ENCODE data around the gene MIEF2. TPM values are rescaled to one million over a fixed set of nuclear protein-coding genes. Genes with fewer than 3 reads are reported as not detected.

MIEF2 gene
- total RNA-seq, 1 experiment from 2014 or later, result 29.6 TPM

DNA sequence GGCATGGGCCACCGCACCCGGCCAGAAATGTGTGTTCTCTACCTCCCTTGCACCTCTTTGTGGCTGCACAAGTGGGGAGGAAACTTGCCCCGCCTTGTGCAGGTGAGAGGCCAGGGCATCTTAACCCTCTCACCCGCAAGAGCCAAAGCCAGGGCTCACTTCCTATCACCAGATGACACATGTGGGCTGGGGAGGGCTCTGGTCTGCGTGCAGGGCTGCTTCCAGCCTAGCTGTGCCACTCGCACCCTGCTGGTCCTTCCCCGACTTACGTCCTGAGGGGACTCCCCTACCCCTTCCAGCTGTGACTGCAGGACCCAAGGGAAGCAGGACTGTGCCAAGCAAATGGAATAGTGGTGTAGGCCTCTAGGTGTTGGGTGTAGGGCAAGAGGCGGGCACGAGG, 6.9 kb downstream of the MIEF2 start:
- TF ChIP-seq CTCF (conservative IDR thresholded peaks at IDR 0.05) (no peak), EZH2 (IDR thresholded peaks at IDR 0.05; ENCODE audit: low read depth) (no peak)
- no peak overlapping the region for H2AFZ ChIP-seq
- peak overlapping the region; percentile 60; the same call in 1 of the 2 replicates for H3K27ac ChIP-seq
- H3K36me3 ChIP-seq (ENCODE audit: low read depth), result no peaks in the 10 kb centered on the region
- no peaks in the 10 kb centered on the region for H3K27me3 ChIP-seq (ENCODE audit: insufficient read depth, low read depth)
- ChIA-PET CTCF (interaction anchor here (0.7 kb wide), 1 partner anchor 25 kb away, joined by 5 read pairs; no protein-coding TSS in a partner anchor), POLR2A (ENCODE audit: unreplicated experiment) (no interaction called here)
- intact Hi-C loops (cut with micrococcal nuclease; ENCODE audit: unreplicated experiment), result no loop called here
- H3K4me1 ChIP-seq (replicated peaks; ENCODE audit: insufficient read depth), result peaks cover 18% of the 10 kb centered on the region
- H4K20me1 ChIP-seq (ENCODE audit: insufficient read depth), result peaks cover 5% of the 10 kb centered on the region; the same call in 1 of the 2 replicates
- no peaks in the 10 kb centered on the region for H3K9me2 ChIP-seq (ENCODE audit: insufficient read depth)
- H3K9me3 ChIP-seq (ENCODE audit: insufficient read depth, low read depth), result no peaks in the 10 kb centered on the region
- no peak for DNase-seq
- H3K4me3 ChIP-seq, result no peak overlapping the region
- BruUV-seq (replicated peaks), result no TSS peak
- peaks cover 14% of the 10 kb centered on the region for H3K79me2 ChIP-seq (ENCODE audit: low read depth)
- H3F3A ChIP-seq (ENCODE audit: insufficient read depth, low read depth), result peaks cover 39% of the 10 kb centered on the region
- no peak overlapping the region for H3K4me2 ChIP-seq

DNA sequence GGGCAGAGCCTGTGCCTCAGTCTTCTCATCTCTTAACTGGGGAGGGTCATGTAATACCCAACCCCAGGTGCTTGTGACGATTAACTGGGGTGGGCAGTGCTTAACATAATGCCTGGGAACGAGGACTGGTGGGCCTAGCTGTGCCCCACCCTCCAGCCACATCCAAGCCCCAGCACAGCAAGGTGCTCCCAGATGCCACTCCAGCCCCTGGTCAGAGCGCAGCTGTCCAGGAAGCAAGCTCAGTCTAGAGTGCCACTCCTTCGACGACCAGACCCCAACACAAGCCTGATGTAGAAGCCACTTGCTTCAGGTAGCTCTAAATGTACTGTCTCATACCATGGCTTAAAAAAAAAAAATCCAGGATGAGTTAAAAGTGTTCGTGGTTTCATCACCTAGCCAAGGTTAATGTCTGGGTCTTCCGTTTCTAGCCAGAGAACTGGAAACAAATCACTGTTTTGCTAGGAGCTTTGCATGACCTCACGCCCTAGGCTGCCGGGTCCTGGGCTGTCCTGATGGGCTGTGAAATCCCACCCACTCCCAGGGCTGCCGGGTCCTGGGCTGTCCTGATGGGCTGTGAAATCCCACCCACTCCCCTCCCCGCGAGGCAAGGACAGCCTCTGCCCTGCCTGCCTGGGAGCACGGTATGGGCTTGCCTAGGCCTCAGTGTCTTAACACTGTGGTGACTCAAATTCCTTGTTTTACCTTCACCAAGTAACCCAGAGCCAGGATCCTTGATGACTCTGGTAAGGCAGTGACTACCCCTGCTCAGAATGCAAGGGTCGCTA, 7.7 kb downstream of the MIEF2 start:
- no TSS peak for BruUV-seq (replicated peaks)
- CTCF ChIA-PET, result interaction anchor here (0.7 kb wide), 1 partner anchor 26 kb away, joined by 5 read pairs; no protein-coding TSS in a partner anchor
- Histone ChIP-seq H3K4me3 (no peak overlapping the region), H3K4me1 (replicated peaks; ENCODE audit: insufficient read depth) (peaks cover 15% of the 10 kb centered on the region; the same call in 1 of the 2 replicates), H3K9me3 (ENCODE audit: insufficient read depth, low read depth) (no peaks in the 10 kb centered on the region), H3K4me2 (no peak overlapping the region), H3K79me2 (ENCODE audit: low read depth) (peaks cover 6% of the 10 kb centered on the region; the same call in 1 of the 2 replicates), H3K9me2 (ENCODE audit: insufficient read depth) (no peaks in the 10 kb centered on the region), H3K27ac (peak overlapping the region; percentile 60), H4K20me1 (ENCODE audit: insufficient read depth) (0 out of 2 replicates have a peak, but pooled peaks cover 3% of the 10 kb centered on the region), H3K27me3 (ENCODE audit: insufficient read depth, low read depth) (no peaks in the 10 kb centered on the region), H2AFZ (no peak overlapping the region), H3K36me3 (ENCODE audit: low read depth) (no peaks in the 10 kb centered on the region), H3F3A (ENCODE audit: insufficient read depth, low read depth) (peaks cover 41% of the 10 kb centered on the region)
- no peak for TF ChIP-seq CTCF (conservative IDR thresholded peaks at IDR 0.05)
- TF ChIP-seq EZH2 (IDR thresholded peaks at IDR 0.05; ENCODE audit: low read depth), result no peak
- intact Hi-C loops (cut with micrococcal nuclease; ENCODE audit: unreplicated experiment), result no loop called here
- peak in 1 of 2 experiments; percentile 54 for DNase-seq
- POLR2A ChIA-PET (ENCODE audit: unreplicated experiment), result interaction anchor here (0.6 to 0.7 kb wide), 4 partner anchors 13 to 694 kb away, joined by 4 to 15 read pairs (median 7); no protein-coding TSS in a partner anchor

DNA sequence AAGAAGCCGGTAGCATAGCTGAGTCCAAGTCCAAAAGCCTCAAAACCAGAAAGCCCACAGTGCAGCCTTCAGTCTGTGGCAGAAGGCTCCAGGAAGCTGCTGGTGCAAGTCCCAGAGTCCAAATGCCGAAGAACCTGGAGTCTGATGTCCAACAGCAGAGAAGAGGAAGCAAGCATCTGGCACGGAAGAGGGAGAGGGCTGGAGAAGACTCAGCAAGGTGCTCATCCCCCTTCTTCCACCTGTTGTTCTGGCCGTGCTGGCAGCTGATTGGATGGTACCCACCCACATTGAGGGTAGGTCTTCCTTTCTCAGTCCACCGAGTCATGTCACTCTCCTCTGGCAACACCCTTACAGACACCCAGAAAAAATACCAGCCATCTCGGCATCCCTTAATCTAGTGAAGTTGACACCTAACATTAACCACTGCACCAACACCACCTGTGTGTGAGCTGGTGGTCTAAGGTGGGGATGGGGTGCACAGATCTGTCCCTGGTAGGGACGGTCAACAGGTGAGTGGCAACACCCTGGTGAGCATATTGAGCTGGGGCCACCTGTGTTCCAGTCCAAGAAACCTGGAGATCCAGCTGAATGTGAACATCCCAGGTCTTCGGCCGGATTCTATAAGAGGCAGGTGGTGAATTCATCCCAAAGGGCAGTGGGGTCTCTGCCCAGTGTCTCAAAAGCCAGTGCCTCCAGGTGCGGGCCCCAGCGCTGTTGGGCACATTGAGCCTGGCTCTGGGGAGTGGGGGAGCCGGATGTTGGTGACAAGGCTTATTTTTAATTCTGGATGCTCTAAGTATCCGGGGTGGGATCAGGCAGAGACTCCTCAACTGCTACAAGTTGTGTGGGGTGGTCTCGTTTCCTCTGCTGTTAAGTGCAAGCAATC, 9.8 kb downstream of the MIEF2 start:
- Histone ChIP-seq H3K9me2 (ENCODE audit: insufficient read depth) (no peaks in the 10 kb centered on the region), H3K27ac (no peak overlapping the region), H3F3A (ENCODE audit: insufficient read depth, low read depth) (peaks cover 41% of the 10 kb centered on the region), H4K20me1 (ENCODE audit: insufficient read depth) (no peaks in the 10 kb centered on the region), H3K27me3 (ENCODE audit: insufficient read depth, low read depth) (no peaks in the 10 kb centered on the region), H3K4me2 (no peak overlapping the region), H3K9me3 (ENCODE audit: insufficient read depth, low read depth) (no peaks in the 10 kb centered on the region), H3K4me1 (replicated peaks; ENCODE audit: insufficient read depth) (peaks cover 15% of the 10 kb centered on the region; the same call in 1 of the 2 replicates), H3K4me3 (no peak overlapping the region), H2AFZ (no peak overlapping the region), H3K79me2 (ENCODE audit: low read depth) (no peaks in the 10 kb centered on the region), H3K36me3 (ENCODE audit: low read depth) (no peaks in the 10 kb centered on the region)
- POLR2A ChIA-PET (ENCODE audit: unreplicated experiment), result no interaction called here
- intact Hi-C loops (cut with micrococcal nuclease; ENCODE audit: unreplicated experiment), result no loop called here
- CTCF ChIA-PET, result no interaction called here
- TF ChIP-seq EZH2 (IDR thresholded peaks at IDR 0.05; ENCODE audit: low read depth), result no peak
- TF ChIP-seq CTCF (conservative IDR thresholded peaks at IDR 0.05), result no peak
- DNase-seq, result no peak
- BruUV-seq (replicated peaks), result no TSS peak
